HG02678 (cell line): ENCODE measurements around the gene FAM32A.

Source experiments
- ATAC-seq: cut with Tn5 transposase; IDR thresholded peaks from one replicate; pipeline ENCODE4 v1.9.1; 2021; ENCODE audit warnings: mild to moderate bottlenecking, moderate library complexity; ENCODE audit not compliant: unreplicated experiment

The FAM32A gene

DNA sequence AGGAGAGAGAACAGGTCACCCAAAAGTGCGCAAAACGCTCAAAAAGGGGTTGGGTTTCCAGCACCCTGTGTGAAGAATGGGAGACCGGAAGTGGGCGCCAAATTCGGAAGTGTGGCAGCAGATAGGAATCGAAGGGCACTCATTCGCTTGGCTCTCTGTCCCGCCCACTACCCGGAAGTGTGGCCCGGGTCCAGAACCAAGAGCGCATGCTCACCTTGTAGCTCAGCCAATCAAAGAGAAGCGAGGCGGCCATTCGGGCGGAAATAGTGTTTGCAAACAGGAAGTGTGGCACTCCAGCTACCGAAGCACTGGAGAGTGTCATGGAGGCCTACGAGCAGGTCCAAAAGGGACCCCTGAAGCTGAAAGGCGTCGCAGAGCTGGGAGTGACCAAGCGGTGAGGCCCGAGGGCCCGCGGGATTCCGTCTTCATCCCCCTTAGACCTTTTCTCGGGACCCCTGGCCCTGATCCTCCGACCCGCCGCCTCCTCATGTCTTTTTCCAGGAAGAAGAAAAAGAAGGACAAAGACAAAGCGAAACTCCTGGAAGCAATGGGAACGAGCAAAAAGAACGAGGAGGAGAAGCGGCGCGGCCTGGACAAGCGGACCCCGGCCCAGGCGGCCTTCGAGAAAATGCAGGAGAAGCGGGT, at the start of gene FAM32A:
FAM32A (plus strand) TSS at position 288 of the 645 bp plus-strand sequence; CDS start at position 321, 33 bp downstream.
- ATAC-seq, result peak; percentile 94

DNA sequence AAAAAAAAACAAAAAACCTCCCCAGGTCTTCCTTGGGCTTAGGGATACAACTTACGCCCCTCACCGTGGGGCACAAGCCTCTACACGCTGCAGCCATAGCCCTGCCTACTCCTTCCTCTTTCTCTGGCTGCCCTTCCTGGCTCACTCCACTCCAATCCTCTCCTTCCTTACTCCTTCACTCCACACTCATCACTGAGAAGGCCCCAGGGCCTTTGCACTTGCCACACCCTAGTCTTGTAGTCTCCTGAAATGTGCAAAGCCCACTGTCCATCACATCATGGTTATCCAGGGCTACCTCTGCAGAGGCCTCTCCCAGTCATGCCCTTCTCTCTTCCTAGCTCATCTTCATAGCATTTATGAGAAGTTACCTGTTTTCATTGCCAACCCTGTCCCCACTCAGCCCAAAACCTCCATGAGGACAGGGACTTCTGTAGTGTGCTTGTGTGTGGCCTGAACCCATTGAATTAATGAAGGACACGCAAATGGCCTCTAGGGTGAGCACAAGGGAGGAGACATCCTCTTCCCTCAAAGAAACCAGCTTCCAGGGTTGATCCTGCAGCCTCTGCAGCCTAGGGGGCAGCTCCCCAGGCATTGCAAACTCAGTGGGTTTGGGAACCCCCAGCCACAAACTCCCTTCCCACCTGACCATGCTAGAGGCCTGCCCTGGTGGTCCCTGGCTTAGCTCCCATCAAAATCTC, 49.6 kb upstream of the FAM32A start:
- ATAC-seq, result no peak

DNA sequence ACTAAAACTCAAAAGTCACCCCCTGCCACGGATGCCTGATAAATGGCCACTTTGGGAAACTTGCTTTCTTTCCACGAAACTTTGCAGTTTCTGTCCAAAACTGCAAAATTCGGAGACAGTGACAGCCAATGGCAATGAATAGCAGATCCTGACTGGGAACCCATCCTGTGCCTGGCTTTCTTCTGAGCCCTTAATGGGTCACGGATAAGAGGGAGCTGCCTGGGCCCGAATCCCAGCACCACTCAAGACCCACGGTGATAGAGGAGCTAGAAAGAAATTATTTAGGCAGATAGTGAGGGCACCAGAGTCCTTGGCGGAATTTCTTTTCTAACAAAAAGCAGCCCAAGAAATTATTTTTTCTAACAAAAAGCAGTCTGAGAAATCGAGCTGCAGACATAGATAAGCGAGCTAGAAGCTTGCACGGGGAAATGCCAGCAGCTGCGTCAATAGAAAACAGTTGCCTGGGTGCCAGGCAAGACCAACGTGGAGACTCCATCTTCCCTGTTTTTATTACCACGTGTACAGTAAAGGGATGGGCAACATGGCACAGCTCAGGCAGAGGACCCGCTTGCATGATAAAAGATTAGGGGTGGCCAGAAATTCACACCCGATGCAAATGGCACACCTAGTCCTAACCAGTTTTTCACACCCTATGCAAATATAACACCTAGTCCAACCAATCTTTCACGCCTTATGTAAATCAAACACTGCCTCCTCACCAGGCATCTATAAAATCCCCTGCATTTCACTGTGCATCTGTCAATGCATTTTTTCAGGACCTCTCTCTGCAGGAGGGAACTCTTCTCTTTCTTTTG, 48.8 kb upstream of the FAM32A start:
- no peak for ATAC-seq

DNA sequence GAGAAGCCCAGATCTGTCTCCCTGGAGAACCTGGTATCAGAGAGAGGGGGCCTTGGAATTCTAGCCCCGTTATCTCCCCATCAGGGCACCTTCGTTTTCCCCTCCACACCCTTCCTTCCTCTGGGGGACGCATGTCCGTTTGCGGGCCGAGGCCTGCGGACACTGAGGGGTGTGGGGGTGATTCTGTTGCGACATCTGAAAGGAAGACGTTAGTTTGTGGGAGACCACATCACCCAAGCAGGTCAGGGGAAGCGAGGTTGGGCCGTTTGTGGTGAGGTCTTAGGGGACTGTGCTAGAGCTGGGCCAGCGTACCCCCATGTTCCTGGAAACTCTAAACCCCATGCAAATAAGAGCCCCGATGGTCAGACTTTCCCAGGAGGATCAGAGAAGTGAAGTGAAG, 45.5 kb upstream of the FAM32A start:
- peak; percentile 30 for ATAC-seq

DNA sequence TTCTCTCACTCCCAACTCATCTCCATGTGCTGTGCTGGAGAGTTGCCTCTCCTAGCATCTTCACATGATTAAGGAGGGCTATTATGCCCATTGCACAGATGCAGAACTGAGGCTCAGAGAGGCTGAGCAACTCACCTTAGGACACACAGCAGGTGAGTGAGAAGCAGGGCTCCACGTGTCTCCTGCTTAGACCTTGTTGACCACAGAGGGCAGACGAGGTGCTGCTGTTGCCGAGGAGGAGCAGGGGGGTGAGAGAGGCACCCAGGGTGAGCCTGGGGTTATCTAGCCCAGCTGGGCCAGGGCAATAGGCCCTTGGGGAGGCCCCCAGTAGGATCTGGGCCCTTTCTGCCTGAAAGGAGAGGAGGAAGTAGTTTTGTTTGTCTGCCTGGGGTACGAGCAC, 44.2 kb upstream of the FAM32A start:
- peak; percentile 47 for ATAC-seq

DNA sequence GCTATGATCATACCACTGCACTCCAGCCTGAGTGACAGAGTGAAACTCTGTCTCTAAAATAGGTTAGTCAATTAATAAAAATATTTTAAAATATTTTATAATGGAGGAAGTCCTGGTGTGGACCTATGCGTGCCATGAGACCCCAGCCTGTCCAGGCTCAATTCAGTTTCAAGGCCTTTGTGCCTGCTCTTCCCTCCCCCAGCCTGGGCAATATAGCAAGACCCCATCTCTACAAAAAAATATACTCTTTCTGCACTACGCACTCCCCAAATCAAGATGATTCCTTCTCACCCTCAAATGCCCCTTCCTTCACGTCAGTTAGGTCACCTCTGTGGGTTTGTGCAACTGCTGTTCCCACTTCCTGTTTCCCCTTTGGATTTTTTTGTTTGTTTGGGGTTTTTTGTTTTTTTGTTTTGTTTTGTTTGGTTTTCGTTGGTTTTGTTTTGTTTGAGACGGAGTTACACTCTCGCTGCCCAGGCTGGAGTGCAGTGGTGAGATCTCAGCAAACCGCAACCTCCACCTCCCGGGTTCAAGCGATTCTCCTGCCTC, 43.1 kb upstream of the FAM32A start:
- no peak for ATAC-seq

DNA sequence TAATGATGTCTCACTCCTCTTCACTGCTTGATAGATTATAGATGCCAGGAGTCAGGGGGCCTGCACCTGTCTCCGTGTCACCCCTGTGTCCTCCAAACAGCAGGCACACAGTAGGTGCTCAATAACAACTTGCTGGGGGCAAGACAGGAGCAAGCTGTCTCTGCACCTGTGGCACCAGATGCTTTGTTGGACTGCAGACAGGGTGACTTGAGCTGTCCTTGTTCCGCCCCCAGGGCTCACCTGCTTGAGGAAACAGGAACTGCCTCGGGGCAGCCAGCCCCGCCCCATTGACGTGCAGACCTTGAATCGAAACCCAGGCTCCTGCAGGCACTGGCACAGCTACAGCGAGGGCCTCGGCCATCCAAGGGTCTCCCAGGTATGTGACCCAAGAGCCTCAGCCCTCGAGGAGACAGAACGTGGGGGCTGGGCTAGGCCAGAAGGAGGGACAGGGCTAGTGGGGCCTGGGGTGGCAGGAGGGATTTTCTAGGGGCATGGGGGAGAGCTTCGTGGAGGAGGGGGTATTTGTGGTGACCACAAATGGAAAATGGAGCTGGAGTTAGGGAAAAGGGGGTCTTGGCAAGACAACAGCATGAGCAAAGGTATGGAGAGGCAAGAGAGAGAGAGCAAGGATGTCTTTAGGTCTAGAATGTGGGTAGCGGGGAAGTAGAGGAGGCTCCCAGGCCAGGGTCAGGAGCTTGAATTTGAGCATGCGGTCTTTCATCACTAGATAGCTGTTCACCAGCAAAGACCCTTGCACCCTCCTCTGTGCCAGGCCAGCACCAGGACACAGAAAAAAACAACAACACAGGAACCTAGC, 41.6 kb upstream of the FAM32A start, which contains the start of gene HSH2D:
HSH2D (plus strand) TSS at position 287 of the 817 bp plus-strand sequence. CDS start 5,066 bp downstream, outside the sequence.
- peak; percentile 63 for ATAC-seq

DNA sequence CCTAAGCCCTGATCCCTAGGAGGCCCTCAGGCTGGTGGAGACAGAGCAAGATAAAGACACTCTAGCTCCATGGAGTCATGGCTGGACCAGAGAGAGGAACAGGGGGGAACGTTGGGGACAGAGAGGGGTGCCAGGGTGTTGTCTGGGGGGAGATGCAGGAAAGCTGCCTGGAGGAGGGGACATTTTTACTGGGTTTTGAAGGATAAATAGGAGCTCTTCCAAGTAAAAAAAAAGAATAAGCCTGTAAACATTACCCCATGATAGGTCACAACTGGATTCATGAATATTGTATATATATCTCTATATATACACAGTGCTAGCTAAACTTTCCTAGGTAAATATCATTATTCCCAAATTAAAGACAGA, 41.0 kb upstream of the FAM32A start:
- ATAC-seq, result no peak

DNA sequence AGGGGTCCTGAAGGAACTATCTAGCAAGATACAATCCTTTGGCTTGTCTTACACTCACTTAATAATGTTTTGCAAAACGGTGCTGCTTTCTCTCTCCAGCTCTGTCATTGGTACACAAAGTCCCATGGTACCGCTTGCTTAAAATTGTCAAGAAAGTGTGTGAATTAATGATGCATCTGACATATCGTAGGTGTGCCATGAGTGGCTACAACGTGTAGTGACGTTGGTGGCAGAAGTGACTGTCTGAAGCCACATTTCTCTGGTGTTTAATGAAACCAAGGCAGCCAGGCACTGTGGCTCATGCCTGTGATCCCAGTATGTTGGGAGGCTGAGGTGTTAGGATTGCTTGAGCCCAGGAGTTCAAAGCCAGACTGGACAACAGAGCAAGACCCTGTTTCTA, 39.1 kb upstream of the FAM32A start:
- no peak for ATAC-seq

DNA sequence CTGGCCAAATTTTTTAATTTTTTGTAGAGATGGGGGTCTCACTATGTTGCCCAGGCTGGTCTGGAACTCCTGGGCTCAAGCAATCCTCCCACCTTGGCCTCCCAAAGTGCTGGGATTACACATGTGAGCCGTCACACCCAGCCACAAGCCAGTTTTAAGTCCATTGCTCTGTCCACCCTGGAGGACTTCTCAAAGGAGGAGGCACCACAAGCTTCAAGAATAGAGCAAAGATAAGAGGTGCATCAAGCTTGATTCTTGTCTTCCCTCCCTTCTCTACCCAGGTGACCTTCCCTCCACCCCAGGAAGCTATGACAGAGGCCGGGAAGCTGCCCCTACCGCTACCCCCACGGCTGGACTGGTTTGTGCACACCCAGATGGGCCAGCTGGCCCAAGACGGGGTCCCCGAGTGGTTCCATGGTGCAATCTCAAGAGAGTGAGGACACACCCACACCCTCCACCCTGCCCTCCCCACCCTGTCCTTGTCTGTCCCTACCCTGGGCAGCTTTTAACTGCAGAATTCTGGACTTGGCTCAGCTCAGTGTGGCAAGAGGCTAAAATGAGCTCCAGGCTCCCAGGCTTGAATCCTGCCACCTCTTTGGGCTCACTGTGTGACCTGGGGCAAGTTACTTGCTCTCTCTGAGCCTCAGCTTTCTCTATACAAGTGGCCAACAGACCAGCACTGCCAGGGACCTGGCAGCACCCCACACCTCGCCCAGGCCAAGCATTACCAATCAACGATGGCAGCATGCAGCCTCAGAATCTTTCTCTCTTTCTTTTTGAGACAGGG, 36.6 kb upstream of the FAM32A start:
- ATAC-seq, result no peak

DNA sequence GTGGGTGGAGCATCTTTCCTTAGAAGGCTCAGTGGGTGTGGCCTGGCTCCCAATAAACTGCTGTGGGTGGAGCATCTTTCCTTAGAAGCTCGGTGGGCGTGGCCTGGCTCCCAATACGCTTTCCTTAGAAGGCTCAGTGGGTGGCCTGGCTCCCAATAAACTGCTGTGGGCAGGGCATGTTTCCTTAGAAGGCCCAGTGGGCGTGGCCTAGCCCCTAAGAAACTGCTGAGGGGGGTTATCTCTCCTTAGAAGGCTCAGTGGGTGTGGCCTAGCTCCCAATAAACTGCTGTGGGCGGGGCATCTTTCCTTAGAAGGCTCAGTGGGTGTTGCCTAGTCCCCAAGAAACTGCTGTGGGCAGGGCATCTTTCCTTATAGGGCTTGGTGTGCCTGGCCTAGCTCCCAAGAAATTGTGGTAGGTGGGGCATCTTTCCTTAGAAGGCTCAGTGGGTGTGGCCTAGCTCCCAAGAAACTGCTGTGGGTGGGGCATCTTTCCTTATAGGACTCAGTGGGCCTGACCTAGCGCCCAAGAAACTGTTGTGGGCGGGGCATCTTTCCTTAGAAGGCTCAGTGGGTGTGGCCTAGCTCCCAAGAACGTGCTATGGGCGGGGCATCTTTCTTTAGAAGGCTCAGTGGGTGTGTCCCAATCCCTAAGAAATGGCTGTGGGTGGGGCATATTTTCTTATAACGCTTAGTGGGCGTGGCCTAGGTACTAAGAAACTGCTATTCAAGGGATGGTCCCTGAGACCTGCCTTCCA, 31.5 kb upstream of the FAM32A start:
- ATAC-seq, result no peak

DNA sequence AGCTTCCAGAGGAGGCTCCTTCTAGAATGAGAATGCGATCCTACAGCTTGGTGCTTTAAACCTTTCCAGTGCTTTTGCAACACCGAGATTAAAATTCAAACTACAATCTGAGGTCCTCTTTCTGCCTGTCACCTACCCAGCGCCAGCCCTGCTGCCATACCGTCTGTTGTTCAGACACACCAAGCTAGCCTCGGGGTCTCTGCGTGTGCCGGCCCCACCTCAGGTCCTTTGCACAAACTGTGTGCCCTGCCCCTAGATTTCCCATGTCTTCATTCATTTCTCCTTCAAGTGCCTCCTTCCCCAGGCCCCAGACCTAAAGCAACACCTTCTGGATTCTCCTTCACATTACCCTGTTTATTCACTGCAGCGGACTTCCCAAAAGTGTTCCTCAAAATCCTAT, 30.7 kb upstream of the FAM32A start:
- ATAC-seq, result no peak

DNA sequence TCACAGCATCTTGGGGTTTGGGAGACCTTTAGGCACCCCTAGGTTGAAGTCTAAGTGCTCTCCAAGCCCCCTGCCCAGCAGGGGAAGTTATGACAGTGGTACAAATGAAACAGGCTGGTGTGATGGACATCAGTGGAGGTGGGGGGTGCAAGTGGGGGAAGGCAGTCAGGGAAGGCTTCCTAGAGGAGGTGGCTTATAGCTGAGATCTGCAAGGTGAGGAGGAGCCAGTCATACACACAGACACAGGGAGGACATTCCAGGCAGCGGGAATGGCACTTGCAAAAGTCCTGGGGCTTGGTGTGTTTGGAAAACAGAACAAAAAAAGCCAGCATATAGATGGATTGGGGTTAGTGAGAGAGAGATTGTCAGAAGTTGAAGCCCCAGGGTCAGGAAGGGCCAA, 30.1 kb upstream of the FAM32A start:
- no peak for ATAC-seq

DNA sequence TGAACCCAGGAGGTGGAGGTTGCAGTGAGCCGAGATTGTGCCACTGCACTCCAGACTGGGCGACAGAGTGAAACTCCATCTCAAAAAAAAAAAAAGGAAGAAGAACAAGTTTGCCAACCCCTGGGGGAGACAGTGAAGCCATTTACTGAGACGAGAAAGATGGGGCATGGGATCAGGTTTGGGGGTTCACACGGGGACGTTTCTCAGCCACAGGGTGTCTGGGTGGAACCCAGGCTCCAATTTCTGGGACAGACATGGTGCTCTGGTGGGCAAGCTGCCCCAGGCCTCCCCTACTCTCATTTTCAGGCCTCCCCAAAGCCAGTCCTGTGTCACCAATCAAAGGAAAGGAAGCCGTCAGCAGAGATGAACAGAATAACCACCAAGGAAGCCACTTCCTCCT, 28.3 kb upstream of the FAM32A start:
- no peak for ATAC-seq

DNA sequence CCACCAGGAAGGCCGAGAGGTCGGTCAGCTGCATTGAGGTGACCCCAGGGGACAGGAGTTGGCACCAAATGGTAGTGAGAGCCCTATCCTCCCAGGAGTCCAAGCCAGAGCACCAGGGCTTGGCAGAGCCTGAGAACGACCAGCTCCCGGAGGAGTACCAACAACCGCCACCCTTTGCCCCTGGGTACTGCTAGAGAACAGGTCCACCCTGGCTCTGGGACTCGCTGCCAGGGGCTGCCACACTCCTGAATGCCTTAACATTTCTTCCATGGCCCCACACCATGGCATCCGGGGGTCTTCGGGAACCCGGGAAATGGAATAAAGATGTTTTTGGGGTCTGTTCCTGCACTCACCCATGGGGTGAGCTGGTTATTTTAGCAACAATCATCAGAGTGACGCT, 27.6 kb upstream of the FAM32A start:
- no peak for ATAC-seq

DNA sequence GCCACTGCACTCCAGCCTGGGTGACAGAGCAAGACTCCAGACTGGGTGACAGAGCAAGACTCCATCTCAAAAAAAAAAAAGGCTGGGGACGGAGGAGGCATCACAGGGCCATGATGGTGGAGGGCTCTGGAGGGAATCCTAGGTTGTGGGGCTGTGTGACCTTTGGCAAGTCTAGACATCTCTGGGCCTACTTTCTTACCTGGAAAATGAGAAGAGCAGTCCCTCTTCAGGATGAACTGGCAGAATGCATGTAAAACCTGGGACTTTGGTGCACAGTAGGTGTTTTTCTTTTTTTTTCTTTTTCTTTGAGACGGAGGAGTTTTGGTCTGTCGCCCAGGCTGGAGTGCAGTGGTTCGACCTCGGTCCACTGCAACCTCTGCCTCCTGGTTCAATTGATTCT, 25.6 kb upstream of the FAM32A start:
- ATAC-seq, result no peak

DNA sequence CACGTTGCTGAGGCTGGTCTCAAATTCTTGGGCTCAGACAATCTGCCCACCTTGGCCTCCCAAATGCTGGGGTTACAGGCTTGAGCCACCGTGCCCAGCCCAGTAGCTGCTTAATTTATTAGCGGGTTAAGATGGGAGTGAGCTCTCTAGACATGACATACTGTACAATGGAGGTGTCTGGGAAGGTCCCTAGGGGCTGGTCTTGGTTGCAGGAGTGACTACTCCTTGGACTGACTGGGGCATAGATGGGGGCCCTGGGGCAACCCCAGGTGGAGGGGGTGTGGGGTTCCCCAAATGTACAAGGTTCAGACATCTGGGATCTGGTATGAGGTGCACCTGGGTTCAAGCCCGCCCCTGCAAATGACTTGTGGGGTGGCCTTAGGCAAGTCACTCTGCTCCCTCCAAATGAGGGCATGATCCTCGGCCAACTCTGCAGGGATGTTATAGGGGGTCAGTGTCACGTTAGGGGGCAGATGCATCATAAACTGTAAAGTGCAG, 24.7 kb upstream of the FAM32A start:
- no peak for ATAC-seq

DNA sequence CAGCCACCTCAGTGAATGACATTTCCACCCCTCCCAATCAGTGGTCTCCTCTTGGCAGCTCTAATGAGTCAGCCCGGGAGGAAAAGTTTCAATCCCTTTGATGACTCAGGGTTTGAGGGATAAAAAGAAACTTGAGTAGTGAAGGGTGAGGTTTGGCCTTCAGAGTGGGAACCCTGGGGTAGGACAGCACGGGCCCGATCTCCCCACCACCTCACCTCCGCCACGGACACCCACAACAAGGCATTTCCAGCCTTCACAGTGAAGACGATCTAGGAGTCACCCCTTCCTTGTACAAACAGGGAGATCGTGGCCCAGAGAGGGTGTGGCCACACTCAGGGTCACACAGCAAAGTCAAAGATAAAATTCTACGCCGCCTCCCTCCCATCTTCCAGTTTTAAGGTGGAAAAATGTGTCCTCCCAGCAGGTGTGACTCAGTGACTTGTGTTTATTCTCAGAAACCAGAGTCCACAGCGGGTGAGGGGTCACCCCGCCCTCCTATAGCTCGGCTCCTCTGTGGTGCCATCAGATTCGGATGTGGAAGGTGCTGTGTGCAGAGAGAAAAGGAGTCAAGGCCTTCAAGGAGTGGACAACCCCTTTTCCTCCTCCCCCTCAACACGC, 24.2 kb upstream of the FAM32A start:
- ATAC-seq, result no peak

DNA sequence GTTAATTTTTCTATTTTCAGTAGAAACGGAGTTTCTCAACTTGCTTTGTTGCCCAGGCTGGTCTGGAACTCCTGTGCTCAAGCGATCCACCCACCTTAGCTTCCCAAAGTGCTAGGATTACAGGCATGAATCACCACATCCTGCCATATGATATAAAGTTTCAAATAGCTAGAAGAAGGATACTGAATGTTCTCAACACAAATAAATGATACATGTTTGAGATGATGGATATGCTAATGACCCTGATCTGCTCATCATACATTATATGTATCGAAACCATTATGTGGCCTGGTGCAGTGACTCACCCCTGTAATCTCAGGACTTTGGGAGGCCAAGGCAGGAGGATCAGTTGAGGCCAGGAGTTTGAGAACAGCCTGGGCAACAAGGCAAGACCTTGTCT, 23.4 kb upstream of the FAM32A start:
- ATAC-seq, result no peak
